CD8-positive, alpha-beta memory T cell (primary cell): ENCODE data around the gene ESRRG. TPM values are rescaled to one million over a fixed set of nuclear protein-coding genes. Genes with fewer than 3 reads are reported as not detected.

Source experiments
- CTCF ChIA-PET: fragments of 350-600 bp; sonication (Branson Sonifier 250); formaldehyde crosslinking; loops from one replicate; lab custom pipeline; 2021; ENCODE audit warnings: antibody characterized with exemption; lab: Charles Lee
- POLR2A ChIA-PET: fragments of 350-600 bp; sonication (Branson Sonifier 250); formaldehyde crosslinking; loops from one replicate; lab custom pipeline; 2021; ENCODE audit warnings: antibody characterized with exemption; lab: Charles Lee
- DNase-seq, 5 donors: peaks; one replicate each; pipeline versions ENCODE4 v3.0.0 to v3.0.0-alpha.2; 2020 to 2022; ENCODE audit warnings: mixed read lengths in 1 of 5
- H3K27ac ChIP-seq: one replicate; pipeline ENCODE4 v1.7.0; 2013; ENCODE audit warnings: low read depth, mild to moderate bottlenecking, low read length, moderate library complexity
- H3K27me3 ChIP-seq: 2 replicates; pipeline ENCODE4 v1.7.0; 2013; ENCODE audit warnings: low read length, mild to moderate bottlenecking; ENCODE audit not compliant: insufficient read depth, poor library complexity, severe bottlenecking
- H3K36me3 ChIP-seq: 2 replicates; pipeline ENCODE4 v1.7.0; 2013; ENCODE audit warnings: mild to moderate bottlenecking, low read length, moderate library complexity; ENCODE audit not compliant: insufficient read depth
- H3K4me1 ChIP-seq: 2 replicates; pipeline ENCODE4 v1.7.0; 2013; ENCODE audit warnings: mild to moderate bottlenecking, low read length, moderate library complexity; ENCODE audit not compliant: insufficient read depth
- H3K4me3 ChIP-seq: 2 replicates; pipeline ENCODE4 v1.7.0; 2013; ENCODE audit warnings: mild to moderate bottlenecking, low read length
- H3K9me3 ChIP-seq: 2 replicates; pipeline ENCODE4 v1.7.0; 2013; ENCODE audit warnings: mild to moderate bottlenecking, low read length
- H3K27ac Mint-ChIP-seq, 8 donors: one replicate each; pipeline ENCODE4 v1.8.0; 2020 to 2021; ENCODE audit warnings: mixed read lengths in 8 of 8, mild to moderate bottlenecking in 6 of 8, inconsistent platforms in 3 of 8, moderate library complexity in 3 of 8
- H3K27me3 Mint-ChIP-seq, 2 donors: one replicate each; pipeline ENCODE4 v1.8.0; 2020 to 2021; ENCODE audit warnings: mixed read lengths in 2 of 2, mild to moderate bottlenecking in 1 of 2, moderate library complexity in 1 of 2
- H3K36me3 Mint-ChIP-seq, 3 donors: one replicate each; pipeline ENCODE4 v1.8.0; 2020 to 2021; ENCODE audit warnings: mixed read lengths in 3 of 3, inconsistent platforms in 1 of 3, mild to moderate bottlenecking in 1 of 3
- H3K4me1 Mint-ChIP-seq, 3 donors: one replicate each; pipeline ENCODE4 v1.8.0; 2020 to 2021; ENCODE audit warnings: mixed read lengths in 3 of 3, inconsistent platforms in 1 of 3, mild to moderate bottlenecking in 1 of 3
- H3K4me3 Mint-ChIP-seq, 7 donors: one replicate each; pipeline ENCODE4 v1.8.0; 2020 to 2021; ENCODE audit warnings: mixed read lengths in 7 of 7, mild to moderate bottlenecking in 6 of 7, moderate library complexity in 4 of 7, inconsistent platforms in 2 of 7
- H3K9me3 Mint-ChIP-seq, 5 donors: one replicate each; pipeline ENCODE4 v1.8.0; 2020 to 2022; ENCODE audit warnings: mixed read lengths in 5 of 5, mild to moderate bottlenecking in 3 of 5, moderate library complexity in 2 of 5, inconsistent platforms in 1 of 5
- polyA plus RNA-seq: library from polyadenylated mRNA; unstranded; fragments of 300-500 nt; fragmentation: Illumina TruSeq; gene quantifications from one replicate; pipeline ENCODE4 v1.2.3, GENCODE V29; 2021
- total RNA-seq, 2 experiments: library from RNA; stranded (reverse); gene quantifications; one replicate each; pipeline ENCODE4 v1.2.3, GENCODE V29; 2021

The ESRRG gene
- total and polyA plus RNA-seq, 3 experiments from 2014 or later = not detected

GRCh38 chr1:216553766-216554165, 169.5 kb downstream of the ESRRG start:
- Mint-ChIP-seq H3K27me3 (no peaks in the 10 kb centered on the region), H3K9me3 (peaks cover 3 to 9% (median 5%) of the 10 kb centered on the region in 5 donors), H3K36me3 (no peaks in the 10 kb centered on the region), H3K27ac (no peak overlapping the region), H3K4me1 (no peaks in the 10 kb centered on the region), H3K4me3 (no peak overlapping the region)
- no peak for DNase-seq
- Histone ChIP-seq H3K4me3 (no peak overlapping the region), H3K27me3 (no peaks in the 10 kb centered on the region), H3K9me3 (no peaks in the 10 kb centered on the region), H3K27ac (no peak overlapping the region), H3K36me3 (no peaks in the 10 kb centered on the region), H3K4me1 (no peaks in the 10 kb centered on the region)
- CTCF ChIA-PET = no interaction called here
- POLR2A ChIA-PET = no interaction called here

DNA sequence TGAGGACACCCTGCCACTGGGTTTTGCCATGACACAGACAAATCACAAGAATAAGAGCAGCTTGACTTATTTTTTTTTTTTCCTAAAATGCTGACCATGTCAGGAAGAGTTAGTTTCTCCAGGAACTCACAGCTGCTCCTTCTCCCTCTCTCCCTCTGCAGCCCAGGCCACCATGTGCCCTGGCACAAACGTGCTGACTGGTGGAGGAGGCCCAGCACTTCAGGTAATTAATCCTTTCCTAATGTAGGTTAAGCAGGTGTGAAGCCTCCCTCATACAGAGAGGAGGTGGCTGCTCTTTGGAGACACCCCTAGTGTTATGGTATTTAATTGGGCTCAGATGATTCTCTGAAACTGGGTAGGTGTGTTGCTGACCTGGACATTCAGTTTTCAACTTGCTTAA, 170.2 kb downstream of the ESRRG start:
- Mint-ChIP-seq H3K27me3 (no peaks in the 10 kb centered on the region), H3K36me3 (no peaks in the 10 kb centered on the region), H3K4me1 (no peaks in the 10 kb centered on the region), H3K9me3 (peaks cover 3 to 11% (median 9%) of the 10 kb centered on the region in 5 donors), H3K27ac (no peak overlapping the region), H3K4me3 (no peak overlapping the region)
- POLR2A ChIA-PET = no interaction called here
- DNase-seq = no peak
- CTCF ChIA-PET = no interaction called here
- H3K4me3 ChIP-seq = no peak overlapping the region
- H3K36me3 ChIP-seq = no peaks in the 10 kb centered on the region
- no peaks in the 10 kb centered on the region for H3K27me3 ChIP-seq
- no peaks in the 10 kb centered on the region for H3K4me1 ChIP-seq
- no peak overlapping the region for H3K27ac ChIP-seq
- no peaks in the 10 kb centered on the region for H3K9me3 ChIP-seq

DNA sequence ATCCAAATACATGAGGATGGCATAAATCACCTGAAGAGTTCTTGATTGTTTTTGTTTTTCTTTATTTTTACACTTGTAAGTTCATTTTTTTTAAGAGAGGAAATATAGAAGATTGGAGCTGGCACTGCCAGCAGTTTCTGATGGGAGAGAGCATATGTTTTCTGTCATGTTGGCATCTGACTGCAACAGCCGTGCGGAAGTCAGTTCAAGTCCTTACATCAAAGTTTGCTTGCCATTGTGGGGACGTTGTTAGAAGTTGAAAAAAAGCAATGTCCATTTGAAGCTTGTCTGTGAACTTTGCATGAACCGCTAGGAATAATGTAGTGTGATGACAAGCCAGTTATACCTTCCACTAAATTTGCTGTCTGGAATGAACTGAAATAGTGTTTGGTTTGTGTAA, 173.4 kb downstream of the ESRRG start:
- no peak overlapping the region for H3K4me3 ChIP-seq
- no peak for DNase-seq
- Mint-ChIP-seq H3K4me1 (no peaks in the 10 kb centered on the region), H3K9me3 (peaks cover 5 to 15% (median 9%) of the 10 kb centered on the region in 5 donors), H3K4me3 (no peak overlapping the region), H3K27ac (no peak overlapping the region), H3K27me3 (no peaks in the 10 kb centered on the region), H3K36me3 (no peaks in the 10 kb centered on the region)
- no peak overlapping the region for H3K27ac ChIP-seq
- CTCF ChIA-PET = no interaction called here
- no peaks in the 10 kb centered on the region for H3K9me3 ChIP-seq
- H3K36me3 ChIP-seq = no peaks in the 10 kb centered on the region
- no peaks in the 10 kb centered on the region for H3K4me1 ChIP-seq
- H3K27me3 ChIP-seq = no peaks in the 10 kb centered on the region
- POLR2A ChIA-PET = no interaction called here

DNA sequence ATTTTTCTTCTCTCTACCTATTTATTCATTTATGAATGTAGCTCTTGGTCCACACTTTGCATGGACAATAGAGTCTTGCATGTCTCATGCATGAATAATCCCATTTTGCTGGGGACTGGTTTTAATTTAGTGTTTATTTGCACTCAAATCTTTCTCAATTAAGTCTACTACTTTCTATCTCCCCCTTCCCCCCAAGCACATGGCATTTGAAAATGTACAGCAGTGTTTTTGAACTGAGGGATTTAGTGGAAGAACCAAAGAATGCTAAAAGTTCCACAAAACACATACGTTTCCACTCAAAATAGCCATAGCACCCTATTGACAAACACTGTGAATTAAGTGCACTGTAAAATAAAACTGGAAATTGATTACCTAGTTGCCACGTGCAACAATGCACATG, 180.5 kb downstream of the ESRRG start:
- Mint-ChIP-seq H3K36me3 (no peaks in the 10 kb centered on the region), H3K9me3 (peaks cover 0 to 34% (median 8%) of the 10 kb centered on the region in 5 donors), H3K4me1 (no peaks in the 10 kb centered on the region), H3K4me3 (no peak overlapping the region), H3K27me3 (no peaks in the 10 kb centered on the region), H3K27ac (no peak overlapping the region)
- Histone ChIP-seq H3K9me3 (no peaks in the 10 kb centered on the region), H3K27ac (no peak overlapping the region), H3K27me3 (no peaks in the 10 kb centered on the region), H3K4me3 (no peak overlapping the region), H3K4me1 (no peaks in the 10 kb centered on the region), H3K36me3 (no peaks in the 10 kb centered on the region)
- POLR2A ChIA-PET = no interaction called here
- CTCF ChIA-PET = no interaction called here
- DNase-seq = no peak

- Mint-ChIP-seq H3K9me3 (peaks cover 0 to 35% (median 9%) of the 10 kb centered on the region in 5 donors), H3K4me3 (no peak overlapping the region), H3K36me3 (no peaks in the 10 kb centered on the region), H3K27ac (no peak overlapping the region), H3K4me1 (no peaks in the 10 kb centered on the region), H3K27me3 (no peaks in the 10 kb centered on the region)
- no peaks in the 10 kb centered on the region for H3K36me3 ChIP-seq
- no peaks in the 10 kb centered on the region for H3K9me3 ChIP-seq
- CTCF ChIA-PET = no interaction called here
- no peaks in the 10 kb centered on the region for H3K4me1 ChIP-seq
- H3K27ac ChIP-seq = no peak overlapping the region
- POLR2A ChIA-PET = no interaction called here
- no peak for DNase-seq
- H3K27me3 ChIP-seq = no peaks in the 10 kb centered on the region
- no peak overlapping the region for H3K4me3 ChIP-seq
Measured at GRCh38 chr1:216542263-216542662, 181.0 kb downstream of the ESRRG start.

DNA sequence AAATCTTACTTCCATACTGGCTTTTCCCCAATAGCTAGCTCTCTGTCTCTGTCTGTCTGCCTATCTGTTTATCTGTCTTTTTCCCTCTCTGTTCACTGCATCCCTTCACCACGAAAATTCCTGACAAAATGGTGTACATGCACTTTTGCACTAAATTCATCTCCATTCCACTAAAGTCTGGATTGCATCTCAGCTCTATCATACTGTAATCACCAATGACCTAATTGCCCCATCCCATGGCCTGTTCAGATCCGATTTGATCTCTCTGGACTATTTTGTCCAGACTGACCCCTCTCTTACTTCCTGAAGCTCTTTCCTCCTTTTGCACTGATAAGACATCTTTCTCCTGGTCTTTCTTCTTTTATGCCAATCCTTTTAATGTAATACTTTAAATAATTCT, 187.5 kb downstream of the ESRRG start:
- Histone ChIP-seq H3K27me3 (no peaks in the 10 kb centered on the region), H3K27ac (no peak overlapping the region), H3K36me3 (no peaks in the 10 kb centered on the region), H3K4me3 (no peak overlapping the region), H3K9me3 (no peaks in the 10 kb centered on the region), H3K4me1 (no peaks in the 10 kb centered on the region)
- H3K4me1 Mint-ChIP-seq = no peaks in the 10 kb centered on the region
- H3K36me3 Mint-ChIP-seq = no peaks in the 10 kb centered on the region
- CTCF ChIA-PET = no interaction called here
- H3K9me3 Mint-ChIP-seq = peaks cover 5 to 41% (median 11%) of the 10 kb centered on the region in 5 donors
- H3K27ac Mint-ChIP-seq = no peak overlapping the region
- H3K27me3 Mint-ChIP-seq = no peaks in the 10 kb centered on the region
- POLR2A ChIA-PET = no interaction called here
- no peak for DNase-seq
- H3K4me3 Mint-ChIP-seq = no peak overlapping the region

DNA sequence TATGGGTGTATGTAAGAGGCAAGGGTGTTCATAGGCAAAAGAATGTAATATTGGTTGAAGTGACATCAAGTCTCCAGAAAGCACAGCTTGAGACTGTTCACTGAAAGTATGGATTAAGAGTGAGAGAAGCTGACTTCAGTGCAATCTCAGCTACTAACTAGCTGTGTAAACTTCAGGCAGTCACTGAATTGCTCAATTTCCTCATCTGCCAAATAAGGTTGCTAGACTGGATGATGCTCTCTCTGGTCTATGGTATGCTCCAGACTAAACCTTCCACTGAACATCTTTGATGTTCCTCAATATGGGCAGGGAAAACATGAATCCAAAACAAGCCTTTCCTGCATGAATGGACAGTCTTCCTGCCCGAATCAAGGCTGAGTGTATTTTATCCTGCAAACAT, 188.2 kb downstream of the ESRRG start:
- H3K27me3 ChIP-seq = no peaks in the 10 kb centered on the region
- no peaks in the 10 kb centered on the region for H3K4me1 Mint-ChIP-seq
- no peaks in the 10 kb centered on the region for H3K36me3 ChIP-seq
- peaks cover 5 to 44% (median 11%) of the 10 kb centered on the region in 5 donors for H3K9me3 Mint-ChIP-seq
- no peak overlapping the region for H3K27ac ChIP-seq
- H3K9me3 ChIP-seq = no peaks in the 10 kb centered on the region
- DNase-seq = no peak
- no peaks in the 10 kb centered on the region for H3K27me3 Mint-ChIP-seq
- H3K27ac Mint-ChIP-seq = no peak overlapping the region
- H3K4me3 ChIP-seq = no peak overlapping the region
- no peaks in the 10 kb centered on the region for H3K4me1 ChIP-seq
- ChIA-PET POLR2A (no interaction called here), CTCF (no interaction called here)
- H3K36me3 Mint-ChIP-seq = no peaks in the 10 kb centered on the region
- H3K4me3 Mint-ChIP-seq = no peak overlapping the region

DNA sequence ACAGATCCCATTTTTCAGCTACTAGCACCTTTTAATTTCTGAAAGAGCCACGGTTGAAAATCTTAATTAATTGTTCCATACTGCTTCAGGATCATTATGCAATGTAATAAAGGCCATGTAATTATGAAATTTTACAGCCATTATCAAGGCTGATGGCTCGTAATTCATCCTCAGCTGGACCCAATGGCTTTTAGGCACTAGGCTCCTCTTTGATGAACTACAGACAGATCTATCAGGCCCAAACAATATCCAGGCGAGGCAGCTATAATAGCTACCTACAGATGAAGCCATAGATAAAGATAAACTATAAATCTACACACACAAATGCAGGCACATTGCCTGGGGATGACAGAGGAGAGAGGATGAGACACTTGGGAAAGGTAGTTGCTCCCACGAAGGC, 189.5 kb downstream of the ESRRG start:
- Mint-ChIP-seq H3K4me1 (no peaks in the 10 kb centered on the region), H3K4me3 (no peak overlapping the region), H3K27me3 (no peaks in the 10 kb centered on the region), H3K9me3 (peaks cover 5 to 45% (median 10%) of the 10 kb centered on the region in 5 donors), H3K36me3 (no peaks in the 10 kb centered on the region), H3K27ac (no peak overlapping the region)
- Histone ChIP-seq H3K9me3 (no peaks in the 10 kb centered on the region), H3K4me3 (no peak overlapping the region), H3K27me3 (no peaks in the 10 kb centered on the region), H3K36me3 (no peaks in the 10 kb centered on the region), H3K4me1 (no peaks in the 10 kb centered on the region), H3K27ac (no peak overlapping the region)
- CTCF ChIA-PET = no interaction called here
- DNase-seq = no peak
- POLR2A ChIA-PET = no interaction called here

DNA sequence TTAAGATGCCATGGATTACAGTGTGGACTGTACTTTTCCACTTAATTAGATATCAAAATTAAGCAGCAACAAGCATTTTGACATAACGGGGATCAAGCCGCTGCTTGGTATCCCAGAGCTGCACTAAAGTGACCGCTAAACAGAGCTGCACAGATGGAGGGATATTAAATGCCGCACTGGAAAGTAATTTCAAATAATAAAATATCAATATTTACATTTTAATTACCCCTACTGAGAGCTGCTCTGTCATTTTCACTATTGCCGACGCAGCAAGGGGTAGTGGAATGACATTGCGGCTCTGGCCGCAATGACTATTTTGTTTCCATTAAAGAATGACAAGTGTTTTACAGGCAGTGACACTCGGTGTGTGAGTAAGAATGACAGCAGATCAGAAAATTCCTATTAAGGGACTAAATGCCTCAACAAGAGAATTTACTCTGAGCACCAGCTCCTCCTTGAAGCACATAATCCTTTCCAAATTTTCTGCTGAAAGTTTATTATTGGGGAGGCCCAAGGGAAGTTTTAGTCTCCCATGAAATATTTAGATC, 190.9 kb downstream of the ESRRG start:
- H3K4me3 ChIP-seq = no peak overlapping the region
- ChIA-PET CTCF (no interaction called here), POLR2A (no interaction called here)
- no peaks in the 10 kb centered on the region for H3K27me3 ChIP-seq
- H3K36me3 ChIP-seq = no peaks in the 10 kb centered on the region
- no peaks in the 10 kb centered on the region for H3K9me3 ChIP-seq
- H3K27ac ChIP-seq = no peak overlapping the region
- Mint-ChIP-seq H3K4me3 (no peak overlapping the region), H3K27me3 (no peaks in the 10 kb centered on the region), H3K27ac (no peak overlapping the region), H3K4me1 (no peaks in the 10 kb centered on the region), H3K9me3 (peaks cover 5 to 42% (median 10%) of the 10 kb centered on the region in 5 donors), H3K36me3 (no peaks in the 10 kb centered on the region)
- DNase-seq = no peak
- no peaks in the 10 kb centered on the region for H3K4me1 ChIP-seq
